GM10266 (cell line): ENCODE results near the gene ZSCAN23.
A peak's percentile ranks its signal among the peaks of the same experiment; 100 is the strongest.
"Not testable (repeated sequence)": the region's sequence is repeated elsewhere in the genome, so short reads cannot be mapped to it uniquely, and the experiment has no call there.

Experiments
- DNase-seq: peaks from one replicate; pipeline ENCODE4 v3.0.0; 2012; ENCODE audit errors: extremely low spot score
- TF ChIP-seq, protein P1 (sequence below): IDR thresholded peaks from 2 replicates; pipeline ENCODE4 v1.5.1; 2012; ENCODE audit warnings: mild to moderate bottlenecking, low read depth; ENCODE audit not compliant: control insufficient read depth, insufficient read depth; ENCODE audit errors: missing control alignments

Gene ZSCAN23

DNA sequence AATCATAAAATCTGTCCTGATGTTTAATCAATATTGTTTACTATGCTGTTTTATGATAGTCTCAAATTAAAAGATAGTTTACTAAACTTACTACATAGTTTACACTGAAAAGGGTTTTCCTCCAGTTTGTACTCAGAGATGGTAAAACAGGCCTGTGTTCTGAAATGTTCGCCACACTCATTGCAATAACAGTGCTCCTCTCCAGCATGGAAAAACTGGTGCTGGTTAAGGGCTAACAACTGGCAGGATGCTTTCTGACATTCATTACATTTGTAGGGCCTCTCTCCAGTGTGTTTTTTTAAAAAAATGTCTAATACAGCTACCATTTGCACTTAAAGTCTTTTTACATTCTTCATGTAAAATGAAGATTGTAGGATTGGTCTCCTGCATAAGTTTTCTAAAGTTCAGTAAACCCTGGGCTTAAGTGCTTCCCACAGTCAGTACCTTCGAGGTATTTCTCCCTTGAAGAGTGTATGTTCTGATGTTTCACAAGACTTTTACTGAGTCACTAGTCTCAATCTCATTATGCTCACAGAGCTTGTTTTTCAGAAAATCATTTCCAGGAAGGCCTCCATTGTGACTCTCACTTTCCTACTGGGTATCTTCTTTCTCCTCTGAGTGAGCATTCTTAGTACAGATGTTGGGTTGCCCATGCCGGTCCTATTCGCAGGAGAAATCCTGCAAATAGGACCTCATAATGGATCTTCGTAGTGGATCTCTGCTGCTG, 35.1 kb downstream of the ZSCAN23 start:
- DNase-seq: no peak
- TF ChIP-seq, protein P1, sequence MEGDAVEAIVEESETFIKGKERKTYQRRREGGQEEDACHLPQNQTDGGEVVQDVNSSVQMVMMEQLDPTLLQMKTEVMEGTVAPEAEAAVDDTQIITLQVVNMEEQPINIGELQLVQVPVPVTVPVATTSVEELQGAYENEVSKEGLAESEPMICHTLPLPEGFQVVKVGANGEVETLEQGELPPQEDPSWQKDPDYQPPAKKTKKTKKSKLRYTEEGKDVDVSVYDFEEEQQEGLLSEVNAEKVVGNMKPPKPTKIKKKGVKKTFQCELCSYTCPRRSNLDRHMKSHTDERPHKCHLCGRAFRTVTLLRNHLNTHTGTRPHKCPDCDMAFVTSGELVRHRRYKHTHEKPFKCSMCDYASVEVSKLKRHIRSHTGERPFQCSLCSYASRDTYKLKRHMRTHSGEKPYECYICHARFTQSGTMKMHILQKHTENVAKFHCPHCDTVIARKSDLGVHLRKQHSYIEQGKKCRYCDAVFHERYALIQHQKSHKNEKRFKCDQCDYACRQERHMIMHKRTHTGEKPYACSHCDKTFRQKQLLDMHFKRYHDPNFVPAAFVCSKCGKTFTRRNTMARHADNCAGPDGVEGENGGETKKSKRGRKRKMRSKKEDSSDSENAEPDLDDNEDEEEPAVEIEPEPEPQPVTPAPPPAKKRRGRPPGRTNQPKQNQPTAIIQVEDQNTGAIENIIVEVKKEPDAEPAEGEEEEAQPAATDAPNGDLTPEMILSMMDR: no peak

DNA sequence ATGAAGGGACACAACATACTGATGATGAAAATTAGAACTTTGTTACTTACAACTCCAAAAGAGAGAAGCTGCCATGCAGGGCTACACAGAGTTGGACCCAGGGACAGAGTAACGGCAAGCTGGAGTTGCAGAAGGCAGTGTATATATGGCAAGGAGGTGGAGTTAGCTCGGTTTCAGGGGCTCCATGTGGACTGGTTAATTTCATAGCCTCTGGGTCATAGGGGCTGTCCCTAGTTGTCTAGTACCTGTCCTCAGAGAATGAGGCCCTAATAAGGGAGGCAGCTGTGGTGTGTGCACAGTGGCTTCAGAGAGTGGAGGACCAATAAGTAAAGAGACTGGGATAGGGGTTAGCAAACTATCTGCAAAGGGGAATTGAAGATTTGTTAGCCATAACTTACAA, 35.9 kb downstream of the ZSCAN23 start:
- TF ChIP-seq, protein P1: no peak
- DNase-seq: no peak

DNA sequence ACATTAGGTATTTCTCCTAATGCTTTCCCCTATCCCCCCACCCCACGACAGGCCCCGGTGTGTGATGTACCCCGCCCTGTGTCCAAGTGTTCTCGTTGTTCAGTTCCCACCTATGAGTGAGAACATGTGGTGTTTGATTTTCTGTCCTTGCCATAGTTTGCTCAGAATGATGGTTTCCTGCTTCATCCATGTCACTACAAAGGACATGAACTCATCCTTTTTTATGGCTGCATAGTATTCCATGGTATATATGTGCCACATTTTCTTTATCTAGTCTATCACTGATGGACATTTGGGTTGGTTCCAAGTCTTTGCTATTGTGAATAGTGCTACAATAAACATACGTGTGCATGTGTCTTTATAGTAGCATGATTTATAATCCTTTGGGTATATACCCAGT, 39.4 kb downstream of the ZSCAN23 start:
- DNase-seq: not testable (repeated sequence)

DNA sequence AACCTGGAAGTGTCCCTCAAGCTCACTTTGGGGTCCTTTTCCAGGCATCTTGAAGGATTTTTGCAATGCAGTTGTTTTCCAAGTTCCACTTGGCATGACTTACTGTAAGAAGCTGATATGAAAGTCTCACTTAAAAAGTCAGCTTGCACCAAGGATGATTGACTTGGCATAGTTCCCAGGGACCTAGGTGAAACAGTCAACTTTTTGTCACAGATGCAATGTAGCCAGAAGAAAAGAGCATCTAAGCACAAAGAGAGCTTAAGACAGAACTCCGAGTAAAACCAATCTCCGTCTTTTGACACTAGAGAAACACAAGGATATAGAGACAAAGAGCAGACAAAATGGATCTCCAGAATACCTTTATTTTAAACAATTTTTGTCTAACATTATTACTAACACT, 41.1 kb downstream of the ZSCAN23 start:
- TF ChIP-seq, protein P1: no peak
- no peak for DNase-seq

DNA sequence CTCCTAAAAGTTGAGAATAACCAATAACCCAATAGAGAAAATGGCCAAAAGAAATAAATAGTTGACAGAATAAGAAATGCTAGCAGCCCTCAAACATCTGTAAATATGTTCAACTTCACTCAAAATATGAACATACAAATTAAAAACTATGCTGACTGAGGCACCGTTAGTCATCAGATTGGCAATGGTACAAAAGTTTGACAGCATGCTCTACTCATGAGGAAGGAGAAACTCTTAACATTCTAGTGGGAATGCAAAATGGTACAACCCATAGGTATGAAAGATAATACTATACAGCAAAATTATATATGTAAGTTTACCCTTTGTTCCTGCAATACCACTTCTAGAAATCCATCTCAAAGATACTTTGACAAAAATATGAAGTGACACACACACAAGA, 42.1 kb downstream of the ZSCAN23 start:
- DNase-seq: no peak

DNA sequence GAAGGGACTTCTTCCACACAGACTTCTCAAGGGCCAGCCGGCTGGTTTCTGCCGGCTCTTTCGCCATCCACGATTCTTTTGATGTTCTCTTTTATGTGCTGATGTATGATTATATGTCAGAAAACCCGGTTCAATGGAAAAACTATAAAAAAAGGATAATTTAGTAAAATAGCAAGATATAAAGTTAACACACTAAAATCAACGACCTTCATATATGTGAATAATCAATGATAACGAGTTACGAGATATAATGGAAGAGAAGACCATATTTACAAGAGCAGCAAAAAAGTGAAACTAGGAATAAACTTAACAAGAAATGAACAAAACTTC, 43.2 kb downstream of the ZSCAN23 start:
- TF ChIP-seq, protein P1: no peak
- DNase-seq: no peak

More for the DNA sequence above, 42.1 kb downstream of the ZSCAN23 start:
- TF ChIP-seq, protein P1: no peak

DNA sequence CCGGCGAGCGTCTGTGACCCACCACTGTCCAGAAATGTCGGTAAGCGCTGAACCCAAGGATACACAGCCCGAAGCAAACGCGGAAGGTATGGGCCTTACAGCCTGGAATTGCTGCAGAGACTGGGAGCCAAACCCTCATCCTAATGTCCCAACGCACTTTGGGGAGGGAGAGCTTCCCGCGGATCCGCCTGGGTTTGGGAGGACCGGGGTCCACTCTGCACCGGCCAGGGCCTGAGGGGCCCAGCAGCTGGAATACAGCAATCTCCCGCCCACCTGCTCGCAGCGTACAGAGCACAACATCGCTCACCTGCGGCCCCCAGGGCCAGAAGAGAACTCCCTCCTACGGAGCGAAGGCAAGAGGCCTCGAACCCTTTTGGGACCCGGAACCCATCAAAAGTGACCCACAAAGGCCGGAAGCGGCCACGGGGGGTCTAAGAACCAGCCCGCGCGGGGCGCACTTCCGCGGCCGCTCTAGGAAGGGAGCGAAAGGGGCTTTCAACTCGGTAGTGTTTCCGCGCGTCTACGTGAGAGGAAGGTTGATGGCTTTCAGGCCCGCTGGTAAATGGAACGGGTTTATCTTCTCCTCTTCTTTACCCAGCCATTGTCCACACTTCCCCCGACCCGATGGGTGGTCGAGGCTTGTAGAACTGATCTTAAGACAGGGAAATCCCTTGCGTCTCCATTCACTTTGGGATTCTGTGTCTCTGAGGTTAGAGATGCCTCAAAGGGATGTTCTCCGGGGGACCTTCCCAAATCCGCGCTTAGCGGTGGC, 43.8 kb downstream of the ZSCAN23 start, which contains the start of gene ZSCAN12:
TSS of gene ZSCAN12 (minus strand) at position 398 of the 772 bp plus-strand sequence. CDS start 1,342 bp downstream, outside the sequence.
- TF ChIP-seq, protein P1: peak; percentile 60
- DNase-seq: peak; percentile 76
